IMR-90 (cell line): ENCODE measurements around the gene HDAC6. TPM values are rescaled to one million over a fixed set of nuclear protein-coding genes. Genes with fewer than 3 reads are reported as not detected.

ENCODE experiments used
- ATAC-seq: fragments of 200-7000 bp; cut with Tn5 transposase; 2 replicates; pipeline ENCODE4 v1.9.1; 2020; ENCODE audit warnings: low read depth, mild to moderate bottlenecking, moderate library complexity
- BruUV-seq: library from RNA; stranded (reverse); fragments of 400-500 nt; replicated peaks from 2 replicates; lab custom pipeline; 2021; lab: Mats Ljungman, UMichigan
- CTCF ChIA-PET: fragments of 300-600 bp; formaldehyde crosslinking; extraction: SDS; loops from one replicate; lab custom pipeline; 2021; ENCODE audit warnings: antibody characterized with exemption; lab: Yijun Ruan, JAX
- POLR2A ChIA-PET: fragments of 300-600 bp; sonication (Branson Sonifier 250); formaldehyde crosslinking; loops from one replicate; lab custom pipeline; 2022; ENCODE audit warnings: antibody characterized with exemption; ENCODE audit not compliant: unreplicated experiment; lab: Charles Lee
- DNase-seq: peaks from one replicate; pipeline ENCODE4 v3.0.0; 2013
- H2AFZ ChIP-seq: replicated peaks from 2 replicates; pipeline ENCODE3; 2013; ENCODE audit warnings: low read length, mild to moderate bottlenecking; ENCODE audit not compliant: poor library complexity
- H2AK5ac ChIP-seq: 2 replicates; pipeline ENCODE4 v1.6.1; 2013; ENCODE audit warnings: low read depth, low read length, inconsistent platforms
- H2AK9ac ChIP-seq: replicated peaks from 2 replicates; pipeline ENCODE3; 2013; ENCODE audit warnings: mild to moderate bottlenecking, low read depth, low read length, moderate library complexity; ENCODE audit not compliant: poor library complexity
- H2BK120ac ChIP-seq: 2 replicates; pipeline ENCODE4 v1.6.1; 2013; ENCODE audit warnings: low read depth, low read length, inconsistent platforms
- H2BK15ac ChIP-seq: 3 replicates; pipeline ENCODE4 v1.6.1; 2013; ENCODE audit warnings: low read depth, low read length, inconsistent platforms
- H2BK20ac ChIP-seq: 2 replicates; pipeline ENCODE4 v1.6.1; 2013; ENCODE audit warnings: low read depth, mild to moderate bottlenecking, inconsistent platforms, low read length, moderate library complexity
- H2BK5ac ChIP-seq: 2 replicates; pipeline ENCODE4 v1.6.1; 2013; ENCODE audit warnings: mild to moderate bottlenecking, low read depth, low read length, inconsistent platforms; ENCODE audit not compliant: poor library complexity, severe bottlenecking
- H3K14ac ChIP-seq: replicated peaks from 2 replicates; pipeline ENCODE4 v1.6.1; 2013; ENCODE audit warnings: low read depth, low read length, inconsistent platforms
- H3K18ac ChIP-seq: 2 replicates; pipeline ENCODE4 v1.6.1; 2013; ENCODE audit warnings: low read depth, low read length, control low read depth
- H3K23ac ChIP-seq: 2 replicates; pipeline ENCODE4 v1.6.1; 2013; ENCODE audit warnings: low read depth, low read length, inconsistent platforms
- H3K27ac ChIP-seq: 2 replicates; pipeline ENCODE4 v1.5.1; 2013; ENCODE audit warnings: mild to moderate bottlenecking, control low read depth, low read length; ENCODE audit not compliant: insufficient read depth
- H3K27me3 ChIP-seq: 2 replicates; pipeline ENCODE4 v1.6.1; 2013; ENCODE audit warnings: low read length; ENCODE audit not compliant: control insufficient read depth, insufficient read depth
- H3K36me3 ChIP-seq: 2 replicates; pipeline ENCODE4 v1.6.1; 2013; ENCODE audit warnings: low read length, mixed read lengths; ENCODE audit not compliant: control insufficient read depth, insufficient read depth
- H3K4ac ChIP-seq: 2 replicates; pipeline ENCODE4 v1.6.1; 2013; ENCODE audit warnings: low read depth, low read length, inconsistent platforms
- H3K4me1 ChIP-seq: 2 replicates; pipeline ENCODE4 v1.6.1; 2013; ENCODE audit warnings: low read length, mixed read lengths; ENCODE audit not compliant: control insufficient read depth, insufficient read depth
- H3K4me2 ChIP-seq: 2 replicates; pipeline ENCODE4 v1.6.1; 2013; ENCODE audit warnings: low read depth, mild to moderate bottlenecking, control low read depth, low read length, moderate library complexity
- H3K4me3 ChIP-seq: 2 replicates; pipeline ENCODE4 v1.5.1; 2013; ENCODE audit warnings: low read depth, mild to moderate bottlenecking, control low read depth, low read length, moderate library complexity; ENCODE audit not compliant: insufficient read depth
- H3K56ac ChIP-seq: 2 replicates; pipeline ENCODE4 v1.6.1; 2013; ENCODE audit warnings: low read length, inconsistent platforms; ENCODE audit not compliant: insufficient read depth; ENCODE audit errors: extremely low read depth
- H3K79me1 ChIP-seq, 2 experiments: 2 replicates each; pipeline ENCODE4 v1.6.1; 2013; ENCODE audit warnings: low read length in 2 of 2, inconsistent platforms in 1 of 2, low read depth in 1 of 2
- H3K9ac ChIP-seq: 2 replicates; pipeline ENCODE4 v1.6.1; 2013; ENCODE audit warnings: low read depth, low read length, control low read depth
- H3K9me1 ChIP-seq: 2 replicates; pipeline ENCODE4 v1.6.1; 2013; ENCODE audit warnings: low read length, inconsistent platforms; ENCODE audit not compliant: insufficient read depth
- H3K9me3 ChIP-seq: 2 replicates; pipeline ENCODE4 v1.6.1; 2013; ENCODE audit warnings: low read length; ENCODE audit not compliant: control insufficient read depth, insufficient read depth
- H4K20me1 ChIP-seq: 2 replicates; pipeline ENCODE4 v1.6.1; 2013; ENCODE audit warnings: low read length, inconsistent platforms; ENCODE audit not compliant: insufficient read depth
- H4K5ac ChIP-seq: 2 replicates; pipeline ENCODE4 v1.6.1; 2013; ENCODE audit warnings: mild to moderate bottlenecking, low read depth, low read length, control low read depth
- H4K8ac ChIP-seq, 2 experiments: 2 replicates each; pipeline ENCODE4 v1.6.1; 2013; ENCODE audit warnings: low read depth in 2 of 2, low read length in 2 of 2, control low read depth in 1 of 2, inconsistent platforms in 1 of 2
- H4K91ac ChIP-seq: 2 replicates; pipeline ENCODE4 v1.6.1; 2013; ENCODE audit warnings: low read depth, low read length, inconsistent platforms; ENCODE audit not compliant: insufficient read depth
- BHLHE40 ChIP-seq: fragments of 150-350 bp; IDR thresholded peaks from 2 replicates; pipeline ENCODE4 v1.6.1; 2016; ENCODE audit warnings: mild to moderate bottlenecking, low read depth, low read length
- CEBPB ChIP-seq: IDR thresholded peaks from 2 replicates; pipeline ENCODE4 v1.6.1; 2012; ENCODE audit warnings: low read depth, low read length, improper control_type of control experiment
- CHD1 ChIP-seq: IDR thresholded peaks from 2 replicates; pipeline ENCODE4 v1.6.1; 2012; ENCODE audit warnings: low read depth, low read length, improper control_type of control experiment
- FOS ChIP-seq: fragments of 150-350 bp; IDR thresholded peaks from 2 replicates; pipeline ENCODE4 v1.6.1; 2016; ENCODE audit warnings: low read depth, low read length
- MAFK ChIP-seq: IDR thresholded peaks from 2 replicates; pipeline ENCODE4 v1.6.1; 2012; ENCODE audit warnings: low read depth, low read length, improper control_type of control experiment
- MAZ ChIP-seq: IDR thresholded peaks from 2 replicates; pipeline ENCODE4 v1.6.1; 2012; ENCODE audit warnings: low read depth, mild to moderate bottlenecking, low read length, improper control_type of control experiment, moderate library complexity, borderline replicate concordance
- MXI1 ChIP-seq: IDR thresholded peaks from 2 replicates; pipeline ENCODE4 v1.6.1; 2012; ENCODE audit warnings: low read depth, mild to moderate bottlenecking, low read length, moderate library complexity, borderline replicate concordance
- NFE2L2 ChIP-seq: fragments of 150-350 bp; IDR thresholded peaks from 2 replicates; pipeline ENCODE4 v1.6.1; 2016; ENCODE audit warnings: low read depth, mild to moderate bottlenecking, low read length
- POLR2A ChIP-seq: IDR thresholded peaks from 2 replicates; pipeline ENCODE4 v1.6.1; 2012; ENCODE audit warnings: mild to moderate bottlenecking, low read depth, low read length
- RAD21 ChIP-seq: IDR thresholded peaks from 2 replicates; pipeline ENCODE4 v1.6.1; 2012; ENCODE audit warnings: low read length, improper control_type of control experiment
- RCOR1 ChIP-seq: IDR thresholded peaks from 2 replicates; pipeline ENCODE4 v1.6.1; 2012; ENCODE audit warnings: mild to moderate bottlenecking, low read length, improper control_type of control experiment; ENCODE audit not compliant: insufficient replicate concordance
- RFX5 ChIP-seq: IDR thresholded peaks from 2 replicates; pipeline ENCODE4 v1.8.0; 2012; ENCODE audit warnings: low read depth, mild to moderate bottlenecking, low read length, moderate library complexity
- SMC3 ChIP-seq: fragments of 150-350 bp; IDR thresholded peaks from 2 replicates; pipeline ENCODE4 v1.6.1; 2016; ENCODE audit warnings: low read depth, mild to moderate bottlenecking, antibody characterized with exemption, low read length, moderate library complexity
- WGBS, 2 experiments: methylation state at CpG; one replicate each; pipeline versions ENCODE4 v1.1.5 to v1.1.7; 2013; ENCODE audit warnings: missing lambda C conversion rate in 2 of 2; ENCODE audit not compliant: insufficient read length in 1 of 2; ENCODE audit errors: extremely low coverage in 2 of 2; 5-methylcytosine and 5-hydroxymethylcytosine counted together
- dilution Hi-C: fragments of 300-500 bp; cut with HindIII; formaldehyde crosslinking; loops from one replicate; pipeline ENCODE4 v1.14.3; 2018; ENCODE audit warnings: low sequenced_read_pairs; ENCODE audit not compliant: unreplicated experiment
- in situ Hi-C: fragments of 300-500 bp; cut with MboI; formaldehyde crosslinking; loops from 3 replicates; pipeline ENCODE4 v1.14.3; 2019; ENCODE audit warnings: low sequenced_read_pairs, inconsistent platforms, mixed read lengths
- intact Hi-C: fragments of 100-400 bp; cut with micrococcal nuclease; formaldehyde crosslinking; loops from 2 replicates; pipeline ENCODE4 v1.10.0; 2022
- polyA plus RNA-seq, 3 experiments: library from polyadenylated mRNA; depleted of rRNA; stranded (reverse); fragments of >200 nt; gene quantifications; 2 replicates each; pipeline ENCODE4 v1.2.3, GENCODE V29; 2012; ENCODE audit warnings: low replicate concordance in 1 of 3
- total RNA-seq: library from RNA; depleted of rRNA; stranded (reverse); fragments of >200 nt; gene quantifications from 2 replicates; pipeline ENCODE4 v1.2.3, GENCODE V29; 2012
- TF ChIP-seq, protein P1 (sequence below): fragments of 150-350 bp; IDR thresholded peaks from 2 replicates; pipeline ENCODE4 v1.6.1; 2017; ENCODE audit warnings: mild to moderate bottlenecking, antibody characterized with exemption, low read length, low read depth
- TF ChIP-seq, protein P2 (sequence below): conservative IDR thresholded peaks from 2 replicates; pipeline ENCODE4 v1.5.1; 2012; ENCODE audit warnings: mild to moderate bottlenecking, low read depth, low read length, improper control_type of control experiment
- TF ChIP-seq, protein P3 (sequence below): fragments of 150-350 bp; IDR thresholded peaks from 2 replicates; pipeline ENCODE4 v1.6.1; 2016; ENCODE audit warnings: low read depth, mild to moderate bottlenecking, low read length, moderate library complexity, borderline replicate concordance

HDAC6 gene
- total and polyA plus RNA-seq, 2 of the 4 experiments (the other 2 are of a cell fraction) = 16.8 to 26.3 TPM

DNA sequence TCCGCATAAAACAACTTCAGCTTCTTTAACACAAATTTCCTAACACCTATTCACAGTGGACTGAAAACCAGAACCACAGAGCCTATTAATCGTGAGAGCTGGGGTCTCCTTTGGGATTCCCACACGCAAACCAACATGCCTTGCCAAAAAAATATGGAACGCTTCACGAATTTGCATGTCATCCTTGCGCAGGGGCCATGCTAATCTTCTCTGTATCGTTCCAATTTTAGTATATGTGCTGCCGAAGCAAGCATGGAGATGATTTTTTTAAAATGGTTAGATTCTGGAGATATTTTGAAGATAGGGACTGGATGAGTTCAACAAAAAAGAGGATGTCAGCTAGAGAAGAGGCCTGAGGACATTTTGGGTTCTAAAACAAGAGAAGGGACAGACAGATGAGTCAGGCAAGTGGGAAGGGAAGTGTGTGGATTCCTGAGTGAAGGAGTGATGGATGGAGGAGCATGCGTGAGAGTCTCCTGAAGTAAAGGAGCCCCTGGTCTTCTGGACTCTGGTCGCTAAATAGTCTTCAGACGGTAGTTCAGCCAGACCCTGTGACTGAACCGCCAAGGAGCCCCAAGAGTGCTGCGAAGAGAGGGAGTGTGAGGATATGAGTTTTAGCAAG is 24.9 kb upstream of the HDAC6 start:
- H2AK5ac ChIP-seq = no peak overlapping the region
- no peaks in the 10 kb centered on the region for H3K79me1 ChIP-seq
- intact Hi-C loops = no loop called here
- no peak overlapping the region for H3K4me3 ChIP-seq
- no peak overlapping the region for H4K5ac ChIP-seq
- H3K23ac ChIP-seq = no peak overlapping the region
- no peaks in the 10 kb centered on the region for H3K9me3 ChIP-seq
- H2AK9ac ChIP-seq = no peak overlapping the region
- H3K56ac ChIP-seq = no peak overlapping the region
- H3K4me2 ChIP-seq = no peak overlapping the region
- H3K4me1 ChIP-seq = no peaks in the 10 kb centered on the region
- no peaks in the 10 kb centered on the region for H3K9me1 ChIP-seq
- no peak overlapping the region for H2BK20ac ChIP-seq
- no peak for ATAC-seq
- H3K27ac ChIP-seq = no peak overlapping the region
- in situ Hi-C loops = no loop called here
- CTCF ChIA-PET = no interaction called here
- no peak for DNase-seq
- H4K91ac ChIP-seq = no peak overlapping the region
- peaks cover 14% of the 10 kb centered on the region for H3K27me3 ChIP-seq
- no peak overlapping the region for H3K4ac ChIP-seq
- H2AFZ ChIP-seq = no peak overlapping the region
- POLR2A ChIA-PET = no interaction called here
- H3K36me3 ChIP-seq = no peaks in the 10 kb centered on the region
- dilution Hi-C loops = no loop called here
- WGBS, 2 experiments = 75% methylated on average over 2 of the region's 13 CpGs; no CpG with 5 or more reads in 1 of the 2 experiments
- no peak overlapping the region for H3K18ac ChIP-seq
- no peak overlapping the region for H2BK5ac ChIP-seq
- no peak overlapping the region for H2BK15ac ChIP-seq
- H2BK120ac ChIP-seq = no peak overlapping the region
- H4K20me1 ChIP-seq = no peaks in the 10 kb centered on the region
- TF ChIP-seq FOS (no peak), CHD1 (no peak), SMC3 (no peak), RCOR1 (no peak), NFE2L2 (no peak), RAD21 (no peak), POLR2A (no peak), RFX5 (no peak), MAZ (no peak), CEBPB (no peak), MXI1 (no peak), BHLHE40 (no peak), MAFK (no peak)
- TF ChIP-seq, protein P1, sequence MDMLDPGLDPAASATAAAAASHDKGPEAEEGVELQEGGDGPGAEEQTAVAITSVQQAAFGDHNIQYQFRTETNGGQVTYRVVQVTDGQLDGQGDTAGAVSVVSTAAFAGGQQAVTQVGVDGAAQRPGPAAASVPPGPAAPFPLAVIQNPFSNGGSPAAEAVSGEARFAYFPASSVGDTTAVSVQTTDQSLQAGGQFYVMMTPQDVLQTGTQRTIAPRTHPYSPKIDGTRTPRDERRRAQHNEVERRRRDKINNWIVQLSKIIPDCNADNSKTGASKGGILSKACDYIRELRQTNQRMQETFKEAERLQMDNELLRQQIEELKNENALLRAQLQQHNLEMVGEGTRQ = no peak
- TF ChIP-seq, protein P2, sequence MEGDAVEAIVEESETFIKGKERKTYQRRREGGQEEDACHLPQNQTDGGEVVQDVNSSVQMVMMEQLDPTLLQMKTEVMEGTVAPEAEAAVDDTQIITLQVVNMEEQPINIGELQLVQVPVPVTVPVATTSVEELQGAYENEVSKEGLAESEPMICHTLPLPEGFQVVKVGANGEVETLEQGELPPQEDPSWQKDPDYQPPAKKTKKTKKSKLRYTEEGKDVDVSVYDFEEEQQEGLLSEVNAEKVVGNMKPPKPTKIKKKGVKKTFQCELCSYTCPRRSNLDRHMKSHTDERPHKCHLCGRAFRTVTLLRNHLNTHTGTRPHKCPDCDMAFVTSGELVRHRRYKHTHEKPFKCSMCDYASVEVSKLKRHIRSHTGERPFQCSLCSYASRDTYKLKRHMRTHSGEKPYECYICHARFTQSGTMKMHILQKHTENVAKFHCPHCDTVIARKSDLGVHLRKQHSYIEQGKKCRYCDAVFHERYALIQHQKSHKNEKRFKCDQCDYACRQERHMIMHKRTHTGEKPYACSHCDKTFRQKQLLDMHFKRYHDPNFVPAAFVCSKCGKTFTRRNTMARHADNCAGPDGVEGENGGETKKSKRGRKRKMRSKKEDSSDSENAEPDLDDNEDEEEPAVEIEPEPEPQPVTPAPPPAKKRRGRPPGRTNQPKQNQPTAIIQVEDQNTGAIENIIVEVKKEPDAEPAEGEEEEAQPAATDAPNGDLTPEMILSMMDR = no peak
- TF ChIP-seq, protein P3, sequence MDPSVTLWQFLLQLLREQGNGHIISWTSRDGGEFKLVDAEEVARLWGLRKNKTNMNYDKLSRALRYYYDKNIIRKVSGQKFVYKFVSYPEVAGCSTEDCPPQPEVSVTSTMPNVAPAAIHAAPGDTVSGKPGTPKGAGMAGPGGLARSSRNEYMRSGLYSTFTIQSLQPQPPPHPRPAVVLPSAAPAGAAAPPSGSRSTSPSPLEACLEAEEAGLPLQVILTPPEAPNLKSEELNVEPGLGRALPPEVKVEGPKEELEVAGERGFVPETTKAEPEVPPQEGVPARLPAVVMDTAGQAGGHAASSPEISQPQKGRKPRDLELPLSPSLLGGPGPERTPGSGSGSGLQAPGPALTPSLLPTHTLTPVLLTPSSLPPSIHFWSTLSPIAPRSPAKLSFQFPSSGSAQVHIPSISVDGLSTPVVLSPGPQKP = no peak
- H4K8ac ChIP-seq = no peak overlapping the region
- BruUV-seq = no TSS peak
- no peak overlapping the region for H3K14ac ChIP-seq
- no peak overlapping the region for H3K9ac ChIP-seq
